ENCODE data around the gene SLC22A14. TPM values are rescaled to one million over a fixed set of nuclear protein-coding genes. Genes with fewer than 3 reads are reported as not detected.

The SLC22A14 gene
- total and polyA plus RNA-seq, 10 donors: 0.04 to 0.60 (median 0.18) TPM; not detected in 6

- H3K4me1 ChIP-seq: peaks cover 0 to 10% (median under 1%) of the 10 kb centered on the region in 6 donors
- 82 to 96% (median 87%) methylated on average over 3 of the region's 3 CpGs for WGBS, 5 donors
- H3K27ac ChIP-seq: no peak overlapping the region
- H3K36me3 ChIP-seq: no peaks in the 10 kb centered on the region
- TF ChIP-seq CTCF (IDR thresholded peaks at IDR 0.05 in 8 of 11, conservative IDR thresholded peaks at IDR 0.05 in 3 of 11) (no peak), POLR2AphosphoS5 (IDR thresholded peaks at IDR 0.05) (no peak)
- intact Hi-C loops (cut with DNase I; ENCODE audit: low total_unique reads): no loop called here
- DNase-seq: no peak
- no peaks in the 10 kb centered on the region for H3K9me3 ChIP-seq
- peaks cover 0 to 16% (median 0%) of the 10 kb centered on the region in 7 donors for H3K27me3 ChIP-seq (replicated peaks in 1 of 7)
- H3K4me3 ChIP-seq: no peak overlapping the region
Observed at GRCh38 chr3:38312356-38312755, 30.3 kb downstream of the SLC22A14 start.

DNA sequence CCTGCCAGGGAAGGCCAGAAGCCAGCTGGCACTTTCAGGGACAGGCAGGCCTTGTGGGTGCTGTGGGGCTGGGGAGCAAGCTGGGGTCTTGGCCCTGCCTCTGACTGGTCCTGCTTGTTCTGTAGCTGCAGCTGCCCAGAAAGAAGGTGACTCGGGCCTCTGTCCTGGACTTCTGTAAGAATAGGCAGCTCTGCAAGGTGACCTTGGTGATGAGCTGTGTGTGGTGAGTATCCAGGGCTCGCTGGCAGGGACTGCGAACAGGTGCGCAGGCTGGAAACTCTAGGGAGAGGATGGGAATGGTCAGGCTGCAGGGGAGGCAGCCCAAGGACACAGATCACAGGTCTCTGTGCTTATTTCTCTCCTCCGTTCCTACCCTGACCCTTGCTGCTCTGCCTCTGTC lies 31.2 kb downstream of the SLC22A14 start:
- intact Hi-C loops (cut with DNase I; ENCODE audit: low total_unique reads): no loop called here
- 88 to 96% (median 88%) methylated on average over 5 of the region's 5 CpGs for WGBS, 5 donors
- H3K27me3 ChIP-seq (replicated peaks in 1 of 7): peaks cover 0 to 14% (median 0%) of the 10 kb centered on the region in 7 donors

GRCh38 chr3:38313695-38314094 lies 31.6 kb downstream of the SLC22A14 start:
- TF ChIP-seq POLR2A (IDR thresholded peaks at IDR 0.05): no peak
- TF ChIP-seq POLR2AphosphoS5 (IDR thresholded peaks at IDR 0.05): no peak
- TF ChIP-seq CTCF (IDR thresholded peaks at IDR 0.05 in 8 of 11, conservative IDR thresholded peaks at IDR 0.05 in 3 of 11): no peak
- intact Hi-C loops (cut with DNase I; ENCODE audit: low total_unique reads): no loop called here
- Histone ChIP-seq H3K36me3 (no peaks in the 10 kb centered on the region), H3K27ac (no peak overlapping the region), H3K4me3 (no peak overlapping the region), H3K4me1 (peaks cover 0 to 10% (median 2%) of the 10 kb centered on the region in 6 donors), H3K9me3 (no peaks in the 10 kb centered on the region), H3K27me3 (replicated peaks in 1 of 7) (peaks cover 0 to 10% (median 0%) of the 10 kb centered on the region in 7 donors)
- WGBS, 5 donors: 62 to 72% (median 66%) methylated on average over 11 of the region's 11 CpGs
- DNase-seq: no peak

More for the DNA sequence above, 31.2 kb downstream of the SLC22A14 start:
- TF ChIP-seq POLR2A (IDR thresholded peaks at IDR 0.05): no peak
- no peak for TF ChIP-seq CTCF (IDR thresholded peaks at IDR 0.05 in 8 of 11, conservative IDR thresholded peaks at IDR 0.05 in 3 of 11)
- no peak for TF ChIP-seq POLR2AphosphoS5 (IDR thresholded peaks at IDR 0.05)
- peaks cover 0 to 10% (median 2%) of the 10 kb centered on the region in 6 donors for H3K4me1 ChIP-seq
- H3K36me3 ChIP-seq: no peaks in the 10 kb centered on the region
- H3K27ac ChIP-seq: no peak overlapping the region
- H3K4me3 ChIP-seq: no peak overlapping the region
- no peaks in the 10 kb centered on the region for H3K9me3 ChIP-seq
- no peak for DNase-seq

- Histone ChIP-seq H3K27ac (no peak overlapping the region), H3K4me1 (peaks cover 0 to 10% (median 2%) of the 10 kb centered on the region in 6 donors), H3K4me3 (no peak overlapping the region), H3K36me3 (no peaks in the 10 kb centered on the region), H3K9me3 (no peaks in the 10 kb centered on the region), H3K27me3 (replicated peaks in 1 of 7) (peaks cover 0 to 6% (median 0%) of the 10 kb centered on the region in 7 donors)
- WGBS, 5 donors: 19 to 40% (median 32%) methylated on average over 4 of the region's 4 CpGs
- no peak for DNase-seq
- no peak for TF ChIP-seq POLR2AphosphoS5 (IDR thresholded peaks at IDR 0.05)
- TF ChIP-seq CTCF (IDR thresholded peaks at IDR 0.05 in 8 of 11, conservative IDR thresholded peaks at IDR 0.05 in 3 of 11): no peak
- no peak for TF ChIP-seq POLR2A (IDR thresholded peaks at IDR 0.05)
- intact Hi-C loops (cut with DNase I; ENCODE audit: low total_unique reads): no loop called here
Observed at GRCh38 chr3:38314112-38314763, 32.1 kb downstream of the SLC22A14 start.

Data from spleen (tissue), 11 donors.